GM12801 (cell line): ENCODE results near the gene VAMP1.

Experiments used
- CTCF ChIP-seq: IDR thresholded peaks from one replicate; pipeline ENCODE4 v1.5.1; 2011; ENCODE audit warnings: control low read depth; ENCODE audit not compliant: insufficient read length; ENCODE audit errors: extremely low read depth

VAMP1 gene

DNA sequence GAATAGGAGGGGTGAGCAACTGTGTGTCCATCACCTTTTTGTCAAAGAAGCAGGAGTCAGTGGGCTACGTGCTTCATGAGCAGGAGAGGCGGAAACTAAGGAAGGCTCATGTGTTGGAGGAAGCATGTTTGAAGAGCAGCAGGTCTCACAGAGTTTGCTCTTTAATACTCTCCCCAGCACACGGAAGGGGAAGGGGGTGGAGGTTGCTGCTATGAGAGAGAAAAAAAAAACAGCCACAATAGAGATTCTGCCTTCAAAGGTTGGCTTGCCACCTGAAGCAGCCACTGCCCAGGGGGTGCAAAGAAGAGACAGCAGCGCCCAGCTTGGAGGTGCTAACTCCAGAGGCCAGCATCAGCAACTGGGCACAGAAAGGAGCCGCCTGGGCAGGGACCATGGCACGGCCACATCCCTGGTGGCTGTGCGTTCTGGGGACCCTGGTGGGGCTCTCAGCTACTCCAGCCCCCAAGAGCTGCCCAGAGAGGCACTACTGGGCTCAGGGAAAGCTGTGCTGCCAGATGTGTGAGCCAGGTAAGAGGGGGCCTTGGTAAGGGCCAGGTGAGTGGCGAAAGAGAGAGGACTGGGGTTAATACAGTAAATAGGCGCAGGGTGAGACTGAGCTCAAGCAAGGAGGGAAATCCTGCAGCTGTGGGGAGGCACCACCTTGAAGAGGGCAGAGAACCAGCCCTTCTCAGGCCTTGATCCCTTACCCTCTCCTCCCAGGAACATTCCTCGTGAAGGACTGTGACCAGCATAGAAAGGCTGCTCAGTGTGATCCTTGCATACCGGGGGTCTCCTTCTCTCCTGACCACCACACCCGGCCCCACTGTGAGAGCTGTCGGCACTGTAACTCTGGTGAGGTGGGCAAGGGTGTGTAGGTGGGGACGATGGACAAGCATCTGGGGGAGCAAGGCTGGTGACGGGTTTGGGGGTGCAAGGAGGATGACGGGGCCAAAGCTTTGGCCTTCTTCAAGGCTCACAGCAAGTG lies 25.5 kb downstream of the VAMP1 start, which contains the start of gene CD27:
CD27 (plus strand) TSS at position 252 of the 985 bp plus-strand sequence; CDS start at position 393, 141 bp downstream.
- no peak for TF ChIP-seq CTCF

- TF ChIP-seq CTCF = no peak
Observed at GRCh38 chr12:6444031-6444430, 26.4 kb downstream of the VAMP1 start.

- TF ChIP-seq CTCF = no peak
Observed at GRCh38 chr12:6443361-6443983, 27.0 kb downstream of the VAMP1 start.

DNA sequence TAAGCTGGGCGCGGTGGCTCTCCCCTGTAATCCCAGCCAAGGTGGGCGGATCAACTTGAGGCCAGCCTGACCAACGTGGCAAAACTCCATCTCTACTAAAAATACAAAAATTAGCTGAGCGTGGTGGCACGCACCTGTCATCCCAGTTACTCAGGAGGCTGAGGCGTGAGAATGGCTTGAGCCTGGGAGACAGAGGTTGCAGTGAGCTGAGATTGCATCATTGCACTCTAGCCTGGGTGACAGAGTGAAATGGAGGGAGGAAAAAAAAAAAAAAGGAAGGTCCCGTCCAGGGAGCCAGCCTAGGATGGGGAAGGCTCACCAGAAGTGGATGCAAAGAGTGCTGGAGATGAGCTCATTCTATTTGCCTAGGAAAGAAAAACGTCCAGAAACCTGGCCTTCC lies 27.6 kb downstream of the VAMP1 start:
- no peak for TF ChIP-seq CTCF

GRCh38 chr12:6440391-6440790 lies 30.1 kb downstream of the VAMP1 start:
- TF ChIP-seq CTCF = no peak

- no peak for TF ChIP-seq CTCF
Observed at GRCh38 chr12:6438345-6438744, 32.1 kb downstream of the VAMP1 start.

- no peak for TF ChIP-seq CTCF
Observed at GRCh38 chr12:6437586-6437985, 32.9 kb downstream of the VAMP1 start.
